T follicular helper cell (primary cell): ENCODE data around the gene CLIC3.

Experiments used
- DNase-seq: peaks from one replicate; pipeline ENCODE4 v3.0.0-alpha.2; 2020; ENCODE audit warnings: low read depth

Gene CLIC3

GRCh38 chr9:136980669-136981478 is 15.5 kb downstream of the CLIC3 start:
- no peak for DNase-seq

GRCh38 chr9:136979769-136980587 is 16.4 kb downstream of the CLIC3 start:
- no peak for DNase-seq

DNA sequence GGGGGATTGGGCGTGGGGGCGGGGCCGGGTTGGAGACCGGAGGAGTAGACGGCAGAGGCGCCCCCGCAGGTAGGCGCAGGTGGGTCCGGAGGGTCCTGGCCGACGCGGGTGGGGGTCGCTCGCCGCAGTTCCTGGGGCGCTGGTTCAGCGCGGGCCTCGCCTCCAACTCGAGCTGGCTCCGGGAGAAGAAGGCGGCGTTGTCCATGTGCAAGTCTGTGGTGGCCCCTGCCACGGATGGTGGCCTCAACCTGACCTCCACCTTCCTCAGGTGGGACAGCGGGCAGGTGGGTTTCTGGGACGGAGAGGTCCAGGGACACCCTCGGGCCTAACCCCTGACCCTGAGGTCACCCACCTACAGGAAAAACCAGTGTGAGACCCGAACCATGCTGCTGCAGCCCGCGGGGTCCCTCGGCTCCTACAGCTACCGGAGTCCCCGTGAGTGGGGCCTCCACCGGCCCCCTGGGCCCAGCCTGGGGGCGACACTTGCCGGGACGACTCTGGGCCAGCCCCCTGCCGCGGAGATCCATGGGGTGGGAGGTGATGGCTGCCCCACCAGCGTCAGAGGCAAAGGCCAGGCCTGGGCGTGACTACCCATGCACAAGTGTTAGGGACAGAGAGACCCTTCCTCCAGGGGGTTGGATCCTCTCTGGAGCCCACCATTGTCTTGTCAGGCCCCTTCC is 17.4 kb downstream of the CLIC3 start:
- no peak for DNase-seq

DNA sequence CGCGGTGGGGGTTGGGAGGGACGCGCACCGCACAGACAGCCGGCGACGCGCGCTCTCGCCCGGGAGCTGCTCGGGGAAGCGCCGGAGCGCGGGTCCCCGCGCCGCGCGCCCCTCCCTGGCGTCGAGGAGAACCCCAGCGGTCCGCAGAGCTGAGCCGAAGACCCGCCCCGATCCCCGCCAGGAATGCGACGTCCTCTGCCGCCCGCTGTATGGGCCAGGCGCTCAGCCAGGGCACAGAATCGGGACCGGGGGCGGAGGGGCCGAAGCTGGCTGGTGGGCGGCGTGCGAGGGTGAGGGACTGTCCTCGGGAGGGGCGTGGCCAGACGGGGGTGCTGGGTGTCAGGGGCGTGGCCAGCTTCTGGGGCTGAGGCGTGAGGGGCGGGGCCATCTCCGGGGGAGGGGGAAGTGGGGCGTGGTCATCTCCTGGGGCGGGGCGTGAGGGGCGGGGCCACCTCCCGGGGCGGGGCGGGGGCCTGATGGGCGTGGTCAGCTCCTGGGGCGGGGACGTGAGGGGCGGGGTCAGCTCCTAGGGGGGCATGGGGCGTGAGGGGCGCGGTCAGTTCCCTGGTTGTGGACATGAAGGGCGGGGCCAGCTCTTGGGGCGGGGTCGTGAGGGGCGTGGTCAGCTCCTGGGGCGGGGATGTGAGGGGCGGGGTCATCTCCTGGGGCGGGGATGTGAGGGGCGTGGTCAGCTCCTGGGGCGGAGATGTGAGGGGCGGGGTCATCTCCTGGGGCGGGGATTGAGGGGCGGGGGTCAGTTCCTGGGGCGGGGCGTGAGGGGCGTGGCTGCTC is 18.1 kb downstream of the CLIC3 start:
- DNase-seq: peak; percentile 71

DNA sequence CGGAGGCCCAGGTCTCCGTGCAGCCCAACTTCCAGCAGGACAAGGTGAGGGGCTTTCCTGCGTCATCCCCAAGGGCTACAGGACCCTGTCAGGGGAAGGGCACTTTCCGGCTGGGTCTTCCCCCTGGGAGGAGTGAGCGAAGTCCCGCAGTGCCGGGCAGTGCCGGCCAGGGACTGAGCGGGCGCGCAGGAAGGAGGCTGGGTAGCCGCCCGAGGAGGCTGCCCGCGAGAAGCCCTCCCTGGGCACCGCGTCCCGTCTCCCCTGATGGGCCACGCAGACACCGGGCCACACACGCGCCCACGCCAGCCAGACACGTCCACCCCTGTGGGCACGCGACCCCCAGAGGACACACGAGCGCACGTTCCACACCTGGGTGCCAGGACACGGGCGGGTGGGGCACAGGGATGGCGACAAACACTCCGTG is 18.7 kb downstream of the CLIC3 start:
- DNase-seq: no peak

- DNase-seq: no peak
Measured at GRCh38 chr9:136977223-136977622, 19.1 kb downstream of the CLIC3 start, which contains the start of gene PTGDS. PTGDS (plus strand) TSS chr9:136977504; CDS start chr9:136977579, 75 bp downstream.

- no peak for DNase-seq
Measured at GRCh38 chr9:136975644-136976043, 20.7 kb downstream of the CLIC3 start.

DNA sequence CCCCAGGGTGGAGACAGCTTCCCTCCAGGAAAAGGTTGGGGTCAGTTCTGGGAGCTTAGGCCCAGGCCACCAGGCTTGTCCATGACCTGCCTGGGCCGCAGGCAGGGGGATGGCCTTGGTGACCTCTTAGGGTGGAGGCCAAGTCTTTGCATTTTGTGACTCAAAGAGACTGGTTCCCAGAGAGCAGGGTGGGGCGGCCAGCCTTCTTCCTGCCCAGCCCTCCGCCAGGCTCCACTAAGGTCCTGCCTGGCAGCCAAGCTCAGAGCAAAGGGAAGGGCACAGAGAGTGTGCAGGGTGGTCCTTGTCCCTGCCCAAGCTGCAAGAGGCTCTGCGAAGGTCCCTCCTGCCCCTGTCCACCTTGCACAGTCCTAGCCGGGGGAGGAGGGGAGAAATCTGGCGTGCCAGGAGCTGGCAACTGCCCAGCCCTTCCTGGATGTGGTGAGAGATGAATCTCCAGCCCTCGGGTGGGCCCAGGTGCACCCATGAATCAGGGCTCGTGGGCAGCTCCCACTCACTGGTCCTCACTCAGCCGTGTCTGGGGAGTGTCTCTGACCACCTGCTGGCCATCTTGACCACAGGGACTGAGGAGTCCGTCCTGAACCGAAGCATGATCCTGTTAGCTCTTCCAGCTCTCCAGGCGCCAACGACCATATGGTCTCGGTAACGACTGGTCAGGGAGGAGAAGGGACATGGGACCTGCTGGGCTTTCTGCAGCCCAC is 21.4 kb downstream of the CLIC3 start:
- no peak for DNase-seq

DNA sequence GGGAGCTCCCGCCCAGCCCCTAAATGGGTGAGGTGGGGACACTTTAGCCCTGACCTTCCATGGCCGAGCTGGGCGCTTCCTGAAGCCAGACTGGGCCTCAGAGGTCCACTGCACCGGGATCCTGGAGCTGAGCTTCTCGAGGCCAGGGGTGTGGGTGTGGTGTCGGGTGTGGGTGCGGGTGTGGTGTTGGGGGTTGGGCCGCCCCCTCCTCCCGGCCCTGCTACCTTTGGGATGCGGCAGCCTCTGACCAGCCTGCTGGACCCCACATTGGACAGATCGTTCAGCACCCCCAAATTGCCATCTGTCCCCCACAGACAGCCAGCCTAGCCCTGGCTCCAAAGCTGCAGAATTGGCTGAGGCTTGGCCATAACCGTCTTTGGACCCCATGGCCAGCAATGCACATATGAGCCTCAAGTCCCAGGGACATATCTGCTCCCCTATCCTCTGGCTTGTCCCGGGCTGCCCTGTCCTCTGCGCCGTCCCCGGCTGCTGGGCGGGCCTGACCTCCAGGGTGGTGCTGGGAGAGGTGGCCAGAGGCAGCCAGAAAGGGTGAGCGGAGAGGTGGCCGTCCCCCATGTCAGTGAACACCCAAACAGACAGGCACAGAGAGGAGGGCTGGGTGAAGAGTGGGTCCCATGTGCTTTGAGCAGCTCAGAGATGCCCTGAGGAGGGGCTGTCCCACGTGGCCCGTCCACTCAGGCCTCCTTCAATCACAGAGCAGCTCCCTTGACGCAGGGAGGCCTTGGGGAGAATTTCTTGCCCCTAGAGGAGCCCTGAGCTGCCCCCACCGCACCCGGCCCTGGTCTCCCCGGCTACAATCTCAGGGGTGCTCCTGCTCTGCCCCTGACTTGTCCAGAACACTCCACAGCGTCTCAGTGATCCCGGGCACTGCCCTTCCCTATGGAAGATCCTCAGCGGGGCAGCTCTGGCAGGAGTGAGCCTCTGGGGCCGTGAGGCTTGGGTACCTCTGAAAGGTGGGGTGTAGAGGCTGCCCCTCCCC is 22.4 kb downstream of the CLIC3 start:
- no peak for DNase-seq

DNA sequence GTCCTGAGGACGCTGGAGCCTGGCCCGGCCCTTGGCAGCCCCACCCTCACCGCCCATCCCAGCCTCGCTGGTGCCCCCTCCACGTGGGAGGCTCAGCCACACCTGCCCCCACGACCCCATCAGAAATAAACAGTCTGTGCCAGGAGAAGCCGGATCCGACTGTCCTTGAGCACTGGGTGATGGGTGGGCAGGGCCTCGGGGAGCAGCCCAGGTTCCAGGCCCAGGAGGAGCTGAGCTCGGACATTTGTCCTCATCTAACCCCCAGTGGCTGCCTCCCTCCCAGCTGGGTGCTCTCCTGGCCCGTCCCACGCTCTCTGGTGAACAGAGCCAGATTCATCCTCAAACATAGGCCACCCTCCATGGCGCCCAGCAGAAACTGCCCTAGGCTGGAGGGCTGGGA is 23.6 kb downstream of the CLIC3 start:
- DNase-seq: no peak

- no peak for DNase-seq
Measured at GRCh38 chr9:136972335-136972734, 24.0 kb downstream of the CLIC3 start.

GRCh38 chr9:136971746-136972145 is 24.6 kb downstream of the CLIC3 start:
- DNase-seq: no peak

- DNase-seq: no peak
Measured at GRCh38 chr9:136970361-136970760, 26.0 kb downstream of the CLIC3 start.

DNA sequence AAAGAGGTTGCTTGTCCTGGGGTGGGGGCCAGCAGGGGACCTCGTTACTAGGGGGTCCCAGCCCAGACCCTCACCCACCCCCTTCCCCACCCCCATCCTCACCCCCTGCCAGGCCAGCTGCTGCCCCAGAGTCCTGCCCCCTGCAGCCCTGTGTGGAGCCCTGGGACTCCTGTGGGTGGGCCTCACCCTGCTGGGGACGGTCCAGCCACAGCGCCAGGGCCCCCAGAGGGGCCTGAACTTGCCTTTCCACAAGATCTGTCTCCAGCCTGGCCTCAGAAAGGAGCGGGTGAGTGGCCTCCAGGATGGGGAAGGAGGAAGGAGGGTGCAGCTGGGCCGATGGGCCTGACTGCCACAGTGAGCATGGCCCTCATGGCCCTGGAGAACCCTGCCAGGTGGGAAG is 26.6 kb downstream of the CLIC3 start:
- DNase-seq: no peak

DNA sequence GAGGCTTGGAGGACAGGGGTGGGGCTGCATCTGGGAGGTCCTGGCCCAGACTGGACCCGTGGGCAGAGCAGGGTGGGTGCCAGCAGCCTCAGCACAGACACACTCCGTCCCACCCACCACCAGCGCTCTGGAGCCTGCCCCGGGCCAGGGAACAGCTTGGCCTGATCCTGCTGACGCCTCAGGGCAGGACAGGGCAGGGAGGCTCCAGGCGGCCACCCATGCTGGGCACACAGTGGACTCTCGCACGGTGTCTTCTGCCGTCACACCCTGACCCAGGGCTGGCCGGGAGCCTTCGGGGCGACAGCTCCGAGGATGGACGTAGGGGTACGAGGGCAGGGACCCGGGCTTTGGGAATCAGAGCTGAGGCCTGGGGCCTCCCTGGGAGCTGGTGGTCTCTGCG is 27.2 kb downstream of the CLIC3 start:
- no peak for DNase-seq

DNA sequence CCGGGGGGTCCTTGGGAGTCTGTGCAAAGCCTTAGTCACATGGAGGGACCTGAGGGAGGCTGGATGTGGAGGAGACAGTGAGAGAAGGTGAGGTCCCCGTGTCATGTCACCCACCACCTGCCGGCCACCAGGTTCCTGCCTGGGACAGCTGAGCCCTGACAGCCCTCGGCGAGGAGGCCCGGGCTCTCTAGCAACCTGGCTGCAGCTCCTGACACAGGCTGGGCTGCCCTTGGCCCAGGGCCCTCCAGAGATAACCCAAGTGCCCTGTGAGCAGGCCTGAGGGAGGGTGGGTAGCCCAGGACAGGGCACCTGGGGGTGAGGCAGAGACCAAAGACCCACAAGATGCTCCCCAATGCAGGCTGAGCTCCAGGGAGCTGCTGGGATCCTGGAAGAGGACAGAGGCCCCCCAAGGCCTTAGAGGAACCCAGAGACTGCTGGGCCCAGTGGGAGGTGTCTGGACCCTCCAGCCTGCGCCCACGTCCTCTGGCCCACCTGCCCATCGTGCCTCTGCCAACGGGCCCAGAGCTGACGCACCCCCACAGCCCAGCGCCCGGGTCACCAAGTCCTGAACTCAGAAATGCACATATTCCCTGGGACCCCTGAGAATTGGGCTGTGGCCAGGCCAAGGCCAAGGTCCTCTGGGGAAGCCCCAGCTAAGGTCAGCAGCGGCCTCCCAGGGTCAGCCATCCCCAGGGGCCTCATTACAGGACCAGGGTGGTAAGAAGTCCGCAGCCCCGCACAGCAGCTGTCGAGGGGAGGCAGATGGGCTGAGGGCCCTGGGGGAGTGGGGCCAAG is 27.8 kb downstream of the CLIC3 start:
- no peak for DNase-seq

- no peak for DNase-seq
Measured at GRCh38 chr9:136965771-136966484, 30.4 kb downstream of the CLIC3 start.

GRCh38 chr9:136964833-136965422 is 31.4 kb downstream of the CLIC3 start:
- no peak for DNase-seq
